ENCODE data around the gene PLEKHM3. TPM values are rescaled to one million over a fixed set of nuclear protein-coding genes. Genes with fewer than 3 reads are reported as not detected.

PLEKHM3 gene
- total and polyA plus RNA-seq, 2 of the 13 experiments (the other 11 are each of a cell fraction or from before 2014, with no cell fraction given): 4.5 to 4.7 TPM

DNA sequence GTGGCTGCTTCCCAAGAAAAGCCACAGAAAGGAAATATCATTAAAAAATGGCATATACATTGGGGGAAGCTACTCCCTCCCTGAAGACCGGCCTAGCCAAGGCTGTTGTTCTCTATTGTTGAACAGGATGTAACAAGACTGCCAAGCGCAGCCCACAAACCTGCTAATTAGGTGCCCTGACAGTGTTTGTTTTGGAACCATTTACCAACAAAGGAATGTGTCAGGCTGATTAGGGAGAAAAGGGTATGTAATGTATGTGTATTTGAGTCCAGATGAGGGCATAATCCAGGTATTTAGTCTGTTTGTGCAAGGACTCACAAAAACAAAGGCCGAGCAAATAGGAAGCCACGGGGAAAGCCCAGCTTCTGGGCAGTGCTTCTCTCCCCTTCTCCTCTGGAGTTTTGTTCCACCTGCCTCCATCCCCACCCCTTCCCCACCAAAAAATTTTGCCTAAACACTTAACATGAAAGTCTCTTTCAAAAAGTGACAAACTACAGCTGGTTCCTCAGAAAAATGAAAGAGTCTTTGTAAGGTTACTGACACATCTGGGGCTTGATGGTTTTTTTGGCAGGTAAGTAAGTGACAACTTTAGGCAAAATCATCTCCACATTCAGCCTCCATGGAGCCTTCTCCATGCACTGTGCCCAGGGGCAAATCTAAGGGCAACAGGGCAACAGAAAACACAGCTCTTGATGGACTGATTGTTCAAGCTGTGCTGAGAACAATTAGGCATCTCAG, 177.4 kb downstream of the PLEKHM3 start (continued):
- TF ChIP-seq KDM2A (CRISPR knock-in tag; IDR thresholded peaks at IDR 0.05; ENCODE audit: borderline replicate concordance, low read depth) (peak; percentile 12; the same call in 1 of the 2 replicates), MIXL1 (CRISPR knock-in tag; IDR thresholded peaks at IDR 0.05) (peak; percentile 100), ZNF788 (CRISPR knock-in tag; IDR thresholded peaks at IDR 0.05; ENCODE audit: borderline replicate concordance) (no peak; the same call in 1 of the 2 replicates), ZNF672 (CRISPR knock-in tag; IDR thresholded peaks at IDR 0.05) (no peak), ZBTB8A (CRISPR knock-in tag; IDR thresholded peaks at IDR 0.05; ENCODE audit: borderline replicate concordance, low read depth) (no peak), ZNF761 (CRISPR knock-in tag; conservative IDR thresholded peaks at IDR 0.05) (no peak), KAT7 (CRISPR knock-in tag; IDR thresholded peaks at IDR 0.05; ENCODE audit: borderline replicate concordance) (peak; percentile 49; the same call in 1 of the 2 replicates), NCOR1 (IDR thresholded peaks at IDR 0.05; ENCODE audit: borderline replicate concordance, low read length) (no peak; the same call in none of the 2 replicates), TP53 (CRISPR knock-in tag; conservative IDR thresholded peaks at IDR 0.05) (no peak), DMAP1 (CRISPR knock-in tag; IDR thresholded peaks at IDR 0.05) (no peak), ZNF629 (CRISPR knock-in tag; conservative IDR thresholded peaks at IDR 0.05) (peak; percentile 34; the same call in 1 of the 2 replicates), SAFB2 (CRISPR knock-in tag; IDR thresholded peaks at IDR 0.05; ENCODE audit: borderline replicate concordance, low read depth) (0 out of 2 replicates have a peak, but pooled peaks have one; percentile 29), SMAD3 (CRISPR knock-in tag; IDR thresholded peaks at IDR 0.05) (0 out of 2 replicates have a peak, but pooled peaks have one; percentile 63), ZNF543 (CRISPR knock-in tag; IDR thresholded peaks at IDR 0.05) (no peak; the same call in 1 of the 2 replicates), ZNF354B (CRISPR knock-in tag; IDR thresholded peaks at IDR 0.05) (no peak)
- TF ChIP-seq, protein P1, sequence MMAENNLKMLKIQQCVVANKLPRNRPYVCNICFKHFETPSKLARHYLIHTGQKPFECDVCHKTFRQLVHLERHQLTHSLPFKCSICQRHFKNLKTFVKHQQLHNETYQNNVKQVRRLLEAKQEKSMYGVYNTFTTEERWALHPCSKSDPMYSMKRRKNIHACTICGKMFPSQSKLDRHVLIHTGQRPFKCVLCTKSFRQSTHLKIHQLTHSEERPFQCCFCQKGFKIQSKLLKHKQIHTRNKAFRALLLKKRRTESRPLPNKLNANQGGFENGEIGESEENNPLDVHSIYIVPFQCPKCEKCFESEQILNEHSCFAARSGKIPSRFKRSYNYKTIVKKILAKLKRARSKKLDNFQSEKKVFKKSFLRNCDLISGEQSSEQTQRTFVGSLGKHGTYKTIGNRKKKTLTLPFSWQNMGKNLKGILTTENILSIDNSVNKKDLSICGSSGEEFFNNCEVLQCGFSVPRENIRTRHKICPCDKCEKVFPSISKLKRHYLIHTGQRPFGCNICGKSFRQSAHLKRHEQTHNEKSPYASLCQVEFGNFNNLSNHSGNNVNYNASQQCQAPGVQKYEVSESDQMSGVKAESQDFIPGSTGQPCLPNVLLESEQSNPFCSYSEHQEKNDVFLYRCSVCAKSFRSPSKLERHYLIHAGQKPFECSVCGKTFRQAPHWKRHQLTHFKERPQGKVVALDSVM (CRISPR knock-in tag; IDR thresholded peaks at IDR 0.05): peak; percentile 40; the same call in 1 of the 2 replicates
- TF ChIP-seq, protein P2, sequence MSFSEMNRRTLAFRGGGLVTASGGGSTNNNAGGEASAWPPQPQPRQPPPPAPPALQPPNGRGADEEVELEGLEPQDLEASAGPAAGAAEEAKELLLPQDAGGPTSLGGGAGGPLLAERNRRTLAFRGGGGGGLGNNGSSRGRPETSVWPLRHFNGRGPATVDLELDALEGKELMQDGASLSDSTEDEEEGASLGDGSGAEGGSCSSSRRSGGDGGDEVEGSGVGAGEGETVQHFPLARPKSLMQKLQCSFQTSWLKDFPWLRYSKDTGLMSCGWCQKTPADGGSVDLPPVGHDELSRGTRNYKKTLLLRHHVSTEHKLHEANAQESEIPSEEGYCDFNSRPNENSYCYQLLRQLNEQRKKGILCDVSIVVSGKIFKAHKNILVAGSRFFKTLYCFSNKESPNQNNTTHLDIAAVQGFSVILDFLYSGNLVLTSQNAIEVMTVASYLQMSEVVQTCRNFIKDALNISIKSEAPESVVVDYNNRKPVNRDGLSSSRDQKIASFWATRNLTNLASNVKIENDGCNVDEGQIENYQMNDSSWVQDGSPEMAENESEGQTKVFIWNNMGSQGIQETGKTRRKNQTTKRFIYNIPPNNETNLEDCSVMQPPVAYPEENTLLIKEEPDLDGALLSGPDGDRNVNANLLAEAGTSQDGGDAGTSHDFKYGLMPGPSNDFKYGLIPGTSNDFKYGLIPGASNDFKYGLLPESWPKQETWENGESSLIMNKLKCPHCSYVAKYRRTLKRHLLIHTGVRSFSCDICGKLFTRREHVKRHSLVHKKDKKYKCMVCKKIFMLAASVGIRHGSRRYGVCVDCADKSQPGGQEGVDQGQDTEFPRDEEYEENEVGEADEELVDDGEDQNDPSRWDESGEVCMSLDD (CRISPR knock-in tag; IDR thresholded peaks at IDR 0.05; ENCODE audit: borderline replicate concordance): 0 out of 2 replicates have a peak, but pooled peaks have one; percentile 19
- TF ChIP-seq, protein P3, sequence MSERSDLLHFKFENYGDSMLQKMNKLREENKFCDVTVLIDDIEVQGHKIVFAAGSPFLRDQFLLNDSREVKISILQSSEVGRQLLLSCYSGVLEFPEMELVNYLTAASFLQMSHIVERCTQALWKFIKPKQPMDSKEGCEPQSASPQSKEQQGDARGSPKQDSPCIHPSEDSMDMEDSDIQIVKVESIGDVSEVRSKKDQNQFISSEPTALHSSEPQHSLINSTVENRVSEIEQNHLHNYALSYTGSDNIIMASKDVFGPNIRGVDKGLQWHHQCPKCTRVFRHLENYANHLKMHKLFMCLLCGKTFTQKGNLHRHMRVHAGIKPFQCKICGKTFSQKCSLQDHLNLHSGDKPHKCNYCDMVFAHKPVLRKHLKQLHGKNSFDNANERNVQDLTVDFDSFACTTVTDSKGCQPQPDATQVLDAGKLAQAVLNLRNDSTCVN (CRISPR knock-in tag; IDR thresholded peaks at IDR 0.05; ENCODE audit: borderline replicate concordance): peak; percentile 81
- TF ChIP-seq, protein P4, sequence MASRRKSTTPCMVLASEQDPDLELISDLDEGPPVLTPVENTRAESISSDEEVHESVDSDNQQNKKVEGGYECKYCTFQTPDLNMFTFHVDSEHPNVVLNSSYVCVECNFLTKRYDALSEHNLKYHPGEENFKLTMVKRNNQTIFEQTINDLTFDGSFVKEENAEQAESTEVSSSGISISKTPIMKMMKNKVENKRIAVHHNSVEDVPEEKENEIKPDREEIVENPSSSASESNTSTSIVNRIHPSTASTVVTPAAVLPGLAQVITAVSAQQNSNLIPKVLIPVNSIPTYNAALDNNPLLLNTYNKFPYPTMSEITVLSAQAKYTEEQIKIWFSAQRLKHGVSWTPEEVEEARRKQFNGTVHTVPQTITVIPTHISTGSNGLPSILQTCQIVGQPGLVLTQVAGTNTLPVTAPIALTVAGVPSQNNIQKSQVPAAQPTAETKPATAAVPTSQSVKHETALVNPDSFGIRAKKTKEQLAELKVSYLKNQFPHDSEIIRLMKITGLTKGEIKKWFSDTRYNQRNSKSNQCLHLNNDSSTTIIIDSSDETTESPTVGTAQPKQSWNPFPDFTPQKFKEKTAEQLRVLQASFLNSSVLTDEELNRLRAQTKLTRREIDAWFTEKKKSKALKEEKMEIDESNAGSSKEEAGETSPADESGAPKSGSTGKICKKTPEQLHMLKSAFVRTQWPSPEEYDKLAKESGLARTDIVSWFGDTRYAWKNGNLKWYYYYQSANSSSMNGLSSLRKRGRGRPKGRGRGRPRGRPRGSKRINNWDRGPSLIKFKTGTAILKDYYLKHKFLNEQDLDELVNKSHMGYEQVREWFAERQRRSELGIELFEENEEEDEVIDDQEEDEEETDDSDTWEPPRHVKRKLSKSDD (CRISPR knock-in tag; IDR thresholded peaks at IDR 0.05; ENCODE audit: low read depth): no peak

Data from HepG2 (cell line).